Measurements from ENCODE around the gene ADGRA3. TPM values are rescaled to one million over a fixed set of nuclear protein-coding genes. Genes with fewer than 3 reads are reported as not detected.

ADGRA3 gene
- polyA plus RNA-seq, 3 donors, result 6.6 to 9.5 (median 8.8) TPM

- 62 to 67% (median 63%) methylated on average over 5 of the region's 5 CpGs for WGBS, 3 donors
- H3K27ac ChIP-seq (ENCODE audit: low read depth, low read length), result no peak overlapping the region
Measured at GRCh38 chr4:22339491-22339890, 176.4 kb downstream of the ADGRA3 start.

GRCh38 chr4:22338796-22339195 lies 177.1 kb downstream of the ADGRA3 start:
- 85 to 90% (median 87%) methylated on average over 2 of the region's 2 CpGs for WGBS, 3 donors
- H3K27ac ChIP-seq (ENCODE audit: low read depth, low read length), result no peak overlapping the region

Other genes with a start within 250 kb of the ADGRA3 start
- gene GBA3, start 176.9 kb upstream of the ADGRA3 start, polyA plus RNA-seq, result under 1 TPM in 2 of 3 donors, not detected in 1; 0.05 to 0.06 TPM